Cardiac fibroblast (primary cell): Measurements from ENCODE around the gene ZNF844.

Experiments
- DNase-seq, 2 donors: peaks; one replicate each; pipeline versions ENCODE4 v3.0.0 to v3.0.0-alpha.2; 2010; ENCODE audit warnings: low read depth in 2 of 2
- H3K4me3 ChIP-seq, 2 donors: replicated peaks in 1 of 2; 1 replicate in 1 of 2; 2 replicates in 1 of 2; pipeline ENCODE4 v1.5.1; 2011; ENCODE audit warnings: low read depth in 2 of 2, low read length in 2 of 2, mild to moderate bottlenecking in 2 of 2, moderate library complexity in 1 of 2
- TF ChIP-seq, protein P1 (sequence below): IDR thresholded peaks from one replicate; pipeline ENCODE4 v1.5.1; 2011; ENCODE audit warnings: low read depth, mild to moderate bottlenecking, low read length, inconsistent platforms

Gene ZNF844

DNA sequence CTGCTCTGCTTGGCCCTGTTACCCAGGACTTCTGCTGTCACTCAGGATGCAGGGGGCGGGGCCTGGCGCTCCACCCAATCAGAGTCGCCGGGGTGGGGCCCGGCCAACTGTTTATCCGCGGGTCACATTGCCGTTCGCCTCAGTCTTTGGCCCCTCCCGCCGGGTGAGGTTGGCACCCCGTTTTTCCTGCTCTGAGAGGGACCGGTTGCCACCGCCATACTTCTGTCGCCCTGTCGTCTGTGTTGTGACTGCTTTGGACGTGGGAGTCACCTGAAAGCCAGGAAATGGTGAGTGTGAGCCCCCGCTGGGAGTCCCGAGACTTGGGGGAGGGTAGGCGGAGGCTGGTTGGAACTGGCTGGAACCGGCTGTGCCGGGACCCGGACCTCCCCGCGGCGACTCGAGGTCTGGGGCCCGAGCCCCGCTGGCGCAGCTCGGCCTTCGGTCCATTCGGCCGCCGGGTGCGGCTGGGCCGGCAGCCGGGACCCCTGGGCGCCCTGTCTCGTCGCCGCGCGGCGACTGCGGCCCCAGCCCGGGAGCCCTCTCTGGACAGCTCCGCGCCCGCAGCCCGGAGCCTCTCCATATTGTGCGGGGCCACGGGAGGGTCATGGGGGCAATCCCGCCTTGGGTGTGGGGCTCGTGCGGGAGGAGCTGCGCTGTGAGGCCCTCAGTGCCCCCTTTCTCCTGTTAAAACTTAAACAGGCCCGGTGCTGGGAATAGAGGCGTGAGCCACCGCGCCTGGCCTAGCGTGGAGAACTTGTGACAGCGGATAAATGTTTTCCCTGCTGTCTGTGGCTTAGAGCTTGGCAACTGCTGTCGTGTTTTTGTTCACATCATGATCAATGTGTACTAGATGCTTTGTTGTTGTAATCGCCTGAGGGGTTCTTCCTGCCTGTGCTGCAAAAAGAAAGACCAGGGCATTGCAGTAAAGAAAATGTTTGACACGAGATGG lies at the start of gene ZNF844:
Gene ZNF844 (plus strand): TSS at position 142 of the 949 bp plus-strand sequence. CDS start 143 bp downstream, at position 285.
- DNase-seq: peak; percentile 92 to 94
- TF ChIP-seq, protein P1, sequence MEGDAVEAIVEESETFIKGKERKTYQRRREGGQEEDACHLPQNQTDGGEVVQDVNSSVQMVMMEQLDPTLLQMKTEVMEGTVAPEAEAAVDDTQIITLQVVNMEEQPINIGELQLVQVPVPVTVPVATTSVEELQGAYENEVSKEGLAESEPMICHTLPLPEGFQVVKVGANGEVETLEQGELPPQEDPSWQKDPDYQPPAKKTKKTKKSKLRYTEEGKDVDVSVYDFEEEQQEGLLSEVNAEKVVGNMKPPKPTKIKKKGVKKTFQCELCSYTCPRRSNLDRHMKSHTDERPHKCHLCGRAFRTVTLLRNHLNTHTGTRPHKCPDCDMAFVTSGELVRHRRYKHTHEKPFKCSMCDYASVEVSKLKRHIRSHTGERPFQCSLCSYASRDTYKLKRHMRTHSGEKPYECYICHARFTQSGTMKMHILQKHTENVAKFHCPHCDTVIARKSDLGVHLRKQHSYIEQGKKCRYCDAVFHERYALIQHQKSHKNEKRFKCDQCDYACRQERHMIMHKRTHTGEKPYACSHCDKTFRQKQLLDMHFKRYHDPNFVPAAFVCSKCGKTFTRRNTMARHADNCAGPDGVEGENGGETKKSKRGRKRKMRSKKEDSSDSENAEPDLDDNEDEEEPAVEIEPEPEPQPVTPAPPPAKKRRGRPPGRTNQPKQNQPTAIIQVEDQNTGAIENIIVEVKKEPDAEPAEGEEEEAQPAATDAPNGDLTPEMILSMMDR: no peak
- peak within 1 kb of the TSS; percentile 65 to 84 for H3K4me3 ChIP-seq

DNA sequence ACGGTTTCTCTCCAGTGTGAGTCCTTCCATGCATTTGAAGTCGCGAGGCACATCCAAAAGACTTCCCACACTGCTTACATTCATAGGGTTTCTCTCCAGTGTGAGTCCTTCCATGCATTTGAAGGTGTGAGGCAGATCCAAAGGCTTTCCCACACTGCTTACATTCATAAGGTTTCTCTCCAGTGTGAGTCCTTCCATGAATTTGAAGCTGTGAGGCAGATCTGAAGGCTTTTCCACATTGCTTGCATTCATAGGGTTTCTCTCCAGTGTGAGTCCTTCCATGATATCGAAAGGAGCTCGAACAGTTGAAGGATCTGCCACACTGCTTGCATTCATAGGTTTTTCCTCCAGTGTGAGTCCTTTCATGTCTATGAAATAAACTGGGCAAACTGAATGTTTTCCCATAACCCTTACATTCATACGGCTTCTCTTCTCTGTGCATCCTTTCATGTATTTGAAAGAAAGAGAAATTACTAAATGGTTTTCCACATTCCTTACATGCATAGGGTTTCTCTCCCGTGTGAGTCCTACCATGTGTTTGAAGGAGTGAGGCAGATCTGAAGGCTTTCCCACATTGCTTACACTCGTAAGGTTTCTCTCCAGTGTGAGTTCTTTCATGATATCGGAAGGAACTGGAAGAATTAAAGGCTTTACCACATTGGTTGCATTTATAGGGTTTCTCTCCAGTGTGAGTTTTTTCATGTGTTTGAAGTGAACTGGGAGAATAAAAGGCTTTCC lies 49.3 kb upstream of the ZNF844 start:
- H3K4me3 ChIP-seq: no peak overlapping the region
- TF ChIP-seq, protein P1: no peak

DNA sequence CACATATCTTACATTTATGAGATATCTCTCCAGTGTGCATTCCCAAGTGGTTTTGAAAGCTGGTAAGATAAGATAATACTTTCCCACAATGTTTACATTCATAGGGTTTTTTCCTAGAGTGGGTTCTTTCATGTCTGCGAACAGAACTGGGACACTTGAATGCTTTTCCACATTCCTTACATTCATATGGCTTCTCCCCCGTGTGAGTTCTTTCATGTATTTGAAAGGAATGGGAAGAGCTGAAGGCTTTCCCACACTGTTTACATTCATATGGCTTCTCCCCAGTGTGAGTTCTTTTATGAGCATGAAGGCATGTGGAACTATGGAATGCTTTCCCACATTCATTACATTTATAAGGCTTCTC lies 48.8 kb upstream of the ZNF844 start:
- no peak overlapping the region for H3K4me3 ChIP-seq
- TF ChIP-seq, protein P1: no peak
- peak in 1 of 2 donors; percentile 2 for DNase-seq

More for the DNA sequence above, 49.3 kb upstream of the ZNF844 start:
- peak in 1 of 2 donors; percentile 10 for DNase-seq

DNA sequence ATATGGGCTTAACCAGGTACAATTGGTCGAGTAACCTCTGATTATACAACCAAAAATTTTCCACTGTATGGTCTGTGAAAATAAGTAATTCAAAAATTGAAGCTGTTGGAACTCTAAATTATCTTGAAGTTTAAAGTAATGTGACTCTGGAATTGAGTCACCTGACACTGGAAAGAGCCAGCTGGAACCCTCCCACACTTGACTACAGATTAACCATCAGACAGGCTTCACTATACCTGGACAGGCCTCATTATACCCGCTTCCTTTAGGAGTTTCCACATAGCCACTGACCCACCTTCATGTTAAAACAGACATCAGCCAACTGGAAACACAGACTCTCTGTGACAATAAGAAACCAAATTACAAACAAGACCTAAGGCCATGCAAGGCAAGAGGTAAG lies 30.3 kb upstream of the ZNF844 start:
- H3K4me3 ChIP-seq: peak overlapping the region in 1 of 2 donors; percentile 87
- TF ChIP-seq, protein P1: no peak
- DNase-seq: peak in 1 of 2 donors; percentile 4

DNA sequence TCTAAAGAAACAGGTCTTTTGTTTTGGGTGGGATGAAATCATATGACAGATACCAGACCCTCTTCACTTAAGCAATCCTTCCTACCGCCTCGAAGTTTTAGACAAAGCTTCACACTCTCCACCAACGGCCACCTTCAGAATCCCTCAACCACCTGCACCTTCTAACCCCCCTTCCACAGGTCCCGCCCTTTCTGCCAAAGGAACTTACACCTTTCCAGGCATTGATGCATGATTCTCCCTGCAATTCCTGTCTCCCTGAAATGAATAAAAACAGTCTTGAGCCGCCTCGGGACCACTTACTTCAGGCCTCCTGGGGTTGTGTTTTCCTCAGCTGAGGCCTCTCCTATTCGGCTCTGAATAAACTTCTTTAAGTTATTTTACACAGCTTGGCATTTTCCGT lies 29.9 kb upstream of the ZNF844 start:
- H3K4me3 ChIP-seq: peak overlapping the region; percentile 82 to 87
- peak in 1 of 2 donors; percentile 16 for DNase-seq
- TF ChIP-seq, protein P1: no peak

DNA sequence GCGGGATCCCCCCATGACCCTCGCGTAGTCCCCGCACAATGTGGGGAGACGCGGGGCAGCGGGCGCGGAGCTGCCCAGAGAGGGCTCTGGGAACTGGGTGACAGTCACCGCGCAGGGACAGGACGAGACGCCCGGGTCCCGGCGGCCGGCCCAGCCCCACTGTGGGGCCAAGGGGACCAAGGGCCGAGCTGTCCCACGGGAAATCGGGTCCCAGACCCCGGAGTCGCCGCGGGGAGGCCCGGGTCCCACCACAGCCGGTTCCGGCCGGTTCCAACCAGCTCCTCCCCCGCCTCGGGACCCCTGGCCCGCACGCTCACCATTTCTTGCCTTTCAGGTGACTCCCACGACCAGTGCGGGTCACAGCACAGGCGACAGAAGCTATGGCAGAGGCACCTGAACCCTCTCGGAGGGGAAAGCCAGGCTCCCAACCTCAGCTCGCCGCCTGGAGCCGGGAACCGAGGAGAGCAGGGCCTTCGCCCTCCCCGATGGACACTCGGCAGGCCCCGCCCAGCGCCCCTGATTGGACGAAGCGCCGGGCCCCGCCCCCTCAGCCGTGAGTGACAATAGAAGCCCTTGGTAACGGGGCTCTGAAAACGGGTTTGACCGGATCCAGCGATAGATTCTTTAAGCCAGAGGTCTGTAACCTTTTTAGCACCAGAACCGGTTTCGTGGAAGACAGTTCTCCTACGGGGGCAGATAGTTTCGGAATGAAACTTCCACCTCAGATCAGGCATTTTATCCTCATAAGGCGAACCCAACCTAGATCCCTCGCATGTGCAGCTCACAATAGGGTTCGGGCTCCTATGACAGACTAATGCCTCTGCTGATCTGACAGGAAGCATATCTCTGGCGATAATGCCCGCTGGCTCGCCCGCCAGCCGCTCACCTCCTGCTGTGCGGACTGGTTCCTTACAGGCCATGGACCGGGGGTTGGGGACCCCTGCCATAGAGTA lies 29.0 kb upstream of the ZNF844 start, which contains the start of gene ZNF433:
Gene ZNF433 (minus strand): TSS at position 460 of the 953 bp plus-strand sequence. CDS start 140 bp downstream, at position 320.
- H3K4me3 ChIP-seq: peak within 1 kb of the TSS; percentile 82 to 87
- TF ChIP-seq, protein P1: no peak
- peak; percentile 86 for DNase-seq
